IPS DF 6.9 (cell line): ENCODE results near the gene CHST11.

Experiments used
- DNase-seq: peaks from one replicate; pipeline ENCODE4 v3.0.0-alpha.2; 2013; ENCODE audit warnings: low read depth, low spot score
- H3K27ac ChIP-seq: one replicate; pipeline ENCODE4 v1.5.1; 2013; ENCODE audit warnings: low read length, control low read depth
- H3K27me3 ChIP-seq: 2 replicates; pipeline ENCODE4 v1.6.1; 2013; ENCODE audit warnings: mild to moderate bottlenecking, low read length; ENCODE audit not compliant: control insufficient read depth, insufficient read depth
- H3K36me3 ChIP-seq: 2 replicates; pipeline ENCODE4 v1.6.1; 2013; ENCODE audit warnings: low read length; ENCODE audit not compliant: control insufficient read depth, insufficient read depth
- H3K4me1 ChIP-seq: 2 replicates; pipeline ENCODE4 v1.6.1; 2013; ENCODE audit warnings: low read length; ENCODE audit not compliant: control insufficient read depth, insufficient read depth
- H3K4me3 ChIP-seq: 2 replicates; pipeline ENCODE4 v1.5.1; 2013; ENCODE audit warnings: mild to moderate bottlenecking, low read length
- H3K9me3 ChIP-seq: 2 replicates; pipeline ENCODE4 v1.6.1; 2013; ENCODE audit warnings: low read length, inconsistent platforms; ENCODE audit not compliant: control insufficient read depth, insufficient read depth
- WGBS: extraction: QIAGEN DNeasy Blood & Tissue Kit; methylation state at CpG from one replicate; pipeline ENCODE4 v1.1.7; 2013; ENCODE audit warnings: mixed read lengths, missing lambda C conversion rate; ENCODE audit not compliant: insufficient read length, insufficient coverage; 5-methylcytosine and 5-hydroxymethylcytosine counted together

The CHST11 gene

DNA sequence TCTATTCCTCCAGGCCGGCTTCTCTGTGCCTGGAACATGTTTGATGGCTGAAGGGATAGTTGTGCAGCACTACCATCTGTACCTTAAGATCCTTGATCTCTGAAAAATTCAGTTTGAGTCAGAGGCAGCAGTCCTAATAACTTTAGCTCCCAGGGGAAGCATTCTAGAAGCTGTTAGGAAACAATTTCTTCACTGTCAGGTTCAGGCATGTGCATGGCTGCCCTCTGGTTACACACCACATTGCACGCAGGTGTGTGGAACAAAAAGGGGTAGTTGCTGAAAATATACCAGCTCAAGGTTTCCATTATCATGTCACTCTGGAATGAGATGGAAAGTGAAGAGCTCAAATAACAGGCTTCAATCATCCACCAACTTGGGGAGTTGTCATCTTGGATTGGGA is 80.1 kb downstream of the CHST11 start:
- no peaks in the 10 kb centered on the region for H3K27me3 ChIP-seq
- H3K4me1 ChIP-seq: peaks cover 2% of the 10 kb centered on the region; the same call in 1 of the 2 replicates
- H3K4me3 ChIP-seq: no peak overlapping the region
- H3K9me3 ChIP-seq: no peaks in the 10 kb centered on the region
- DNase-seq: no peak
- no peak overlapping the region for H3K27ac ChIP-seq
- H3K36me3 ChIP-seq: no peaks in the 10 kb centered on the region
- no CpG with 5 or more reads among the region's 2 CpGs for WGBS

DNA sequence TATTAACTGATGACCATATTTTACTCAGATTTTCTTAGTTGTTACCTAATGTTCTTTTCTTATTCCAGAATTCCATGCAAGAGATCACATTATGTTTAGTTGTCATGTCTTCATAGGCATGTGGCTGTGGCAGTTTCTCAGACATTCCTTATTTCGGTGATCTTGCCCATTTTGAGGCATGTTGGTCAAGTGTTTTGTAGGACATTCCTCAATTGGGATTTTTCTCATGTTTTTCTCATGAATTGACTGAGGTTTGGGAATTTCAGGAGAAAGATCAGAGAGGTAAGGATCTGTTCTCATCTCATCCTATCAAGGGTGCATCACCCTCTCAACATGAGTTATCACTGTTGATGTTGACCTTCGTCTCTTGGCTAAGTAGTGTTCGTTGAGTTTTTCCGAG is 81.3 kb downstream of the CHST11 start:
- no peak for DNase-seq
- Histone ChIP-seq H3K4me3 (no peak overlapping the region), H3K4me1 (peaks cover 2% of the 10 kb centered on the region; the same call in 1 of the 2 replicates), H3K27ac (no peak overlapping the region), H3K36me3 (no peaks in the 10 kb centered on the region), H3K9me3 (no peaks in the 10 kb centered on the region), H3K27me3 (no peaks in the 10 kb centered on the region)
- no CpG with 5 or more reads among the region's 4 CpGs for WGBS

DNA sequence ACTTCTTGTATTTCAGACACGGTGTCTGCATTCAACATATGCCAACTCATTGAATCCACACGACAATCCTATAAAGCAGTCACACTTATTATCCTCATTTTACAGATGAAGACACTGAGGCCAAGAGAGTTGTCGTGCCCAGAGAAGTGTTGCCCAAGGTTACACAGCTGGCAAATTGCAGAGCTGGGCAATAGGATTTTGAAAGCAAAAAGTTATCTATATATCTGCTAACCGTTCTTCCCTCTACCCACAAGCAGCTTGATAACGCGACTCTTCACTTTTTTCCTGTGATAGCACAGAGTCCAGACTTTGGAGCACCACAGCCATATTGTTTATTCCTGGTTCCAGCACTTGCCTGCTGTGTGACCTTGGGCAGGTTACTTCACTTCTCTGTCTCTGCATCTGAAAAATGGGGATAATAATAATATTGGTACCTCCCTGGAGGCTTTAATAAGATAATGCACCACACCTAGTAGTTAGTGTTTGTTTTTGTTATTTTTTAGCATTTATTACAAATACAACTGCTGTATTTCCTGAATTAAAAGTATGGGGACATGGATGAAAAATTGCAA is 82.2 kb downstream of the CHST11 start:
- no peak overlapping the region for H3K4me3 ChIP-seq
- no peaks in the 10 kb centered on the region for H3K36me3 ChIP-seq
- peaks cover 2% of the 10 kb centered on the region; the same call in 1 of the 2 replicates for H3K4me1 ChIP-seq
- no peaks in the 10 kb centered on the region for H3K9me3 ChIP-seq
- WGBS: no CpG with 5 or more reads among the region's 6 CpGs
- H3K27ac ChIP-seq: no peak overlapping the region
- no peak for DNase-seq
- H3K27me3 ChIP-seq: no peaks in the 10 kb centered on the region

DNA sequence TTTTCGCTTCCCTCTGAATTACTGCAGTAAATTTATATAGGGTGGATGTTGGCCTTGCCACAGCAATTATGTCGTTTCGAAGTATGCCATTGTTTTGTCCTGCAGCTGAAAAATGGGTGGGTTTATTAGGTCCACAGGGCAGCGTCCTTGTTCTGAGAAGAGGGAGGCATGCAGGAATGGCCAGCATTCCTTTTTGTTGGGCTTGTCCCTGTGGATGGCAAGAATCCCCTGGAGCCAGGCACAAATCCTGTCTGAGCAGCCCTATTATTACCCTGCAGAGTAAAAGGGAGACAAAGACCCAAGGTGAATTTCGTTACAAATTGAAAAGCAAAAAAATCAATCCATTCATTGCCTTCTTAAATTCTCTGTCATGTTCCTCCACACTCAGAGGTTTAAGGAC is 88.1 kb downstream of the CHST11 start:
- H3K27me3 ChIP-seq: no peaks in the 10 kb centered on the region
- H3K36me3 ChIP-seq: no peaks in the 10 kb centered on the region
- H3K9me3 ChIP-seq: no peaks in the 10 kb centered on the region
- WGBS: no CpG with 5 or more reads among the region's 5 CpGs
- no peak for DNase-seq
- H3K27ac ChIP-seq: no peak overlapping the region
- H3K4me3 ChIP-seq: no peak overlapping the region
- H3K4me1 ChIP-seq: peaks cover 1% of the 10 kb centered on the region; the same call in 1 of the 2 replicates

DNA sequence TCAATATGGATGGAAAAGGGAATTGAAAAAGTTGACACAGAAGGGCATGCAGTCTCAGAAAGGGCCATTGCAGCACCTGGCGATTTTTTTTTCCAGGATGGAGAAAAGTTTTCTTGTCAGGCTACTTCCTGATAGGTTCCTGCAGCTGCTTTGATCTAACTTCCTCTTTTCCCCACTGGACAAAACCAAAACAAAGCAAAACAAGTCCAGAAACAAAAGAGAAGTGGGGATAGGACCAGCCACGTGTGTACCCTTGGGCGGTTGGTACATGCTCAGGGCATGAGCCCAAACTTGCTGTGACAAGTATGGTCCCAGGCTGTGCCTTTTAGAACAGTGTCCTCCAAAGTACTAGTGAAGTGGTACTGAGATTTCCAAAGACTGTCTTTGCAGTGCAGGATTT is 89.8 kb downstream of the CHST11 start:
- no peak for DNase-seq
- Histone ChIP-seq H3K9me3 (no peaks in the 10 kb centered on the region), H3K27me3 (no peaks in the 10 kb centered on the region), H3K4me3 (no peak overlapping the region), H3K4me1 (peaks cover 1% of the 10 kb centered on the region; the same call in 1 of the 2 replicates), H3K36me3 (no peaks in the 10 kb centered on the region), H3K27ac (no peak overlapping the region)
- WGBS: no CpG with 5 or more reads among the region's 3 CpGs

DNA sequence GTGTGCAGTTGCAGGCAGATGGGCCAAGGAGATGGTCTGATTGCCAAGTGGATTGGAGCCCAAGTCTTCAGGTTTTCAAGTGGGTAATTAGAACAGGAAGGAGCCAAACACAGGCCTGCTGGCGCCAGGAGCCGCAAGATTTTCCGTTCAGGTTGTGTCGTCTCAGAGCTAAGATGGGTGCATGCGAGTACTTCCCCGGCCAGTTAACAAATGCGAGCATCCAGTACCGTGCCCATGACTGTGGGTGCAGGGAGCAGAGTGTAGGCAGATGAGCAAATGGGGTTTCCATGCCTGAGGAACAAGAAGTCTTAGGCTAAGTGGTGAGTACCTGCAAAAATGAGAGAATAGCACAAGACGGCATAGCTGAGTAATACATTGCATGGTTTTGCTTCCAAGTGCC is 90.5 kb downstream of the CHST11 start:
- Histone ChIP-seq H3K27me3 (no peaks in the 10 kb centered on the region), H3K4me3 (no peak overlapping the region), H3K36me3 (no peaks in the 10 kb centered on the region), H3K4me1 (peaks cover 1% of the 10 kb centered on the region; the same call in 1 of the 2 replicates), H3K27ac (no peak overlapping the region), H3K9me3 (no peaks in the 10 kb centered on the region)
- DNase-seq: no peak
- no CpG with 5 or more reads among the region's 9 CpGs for WGBS

DNA sequence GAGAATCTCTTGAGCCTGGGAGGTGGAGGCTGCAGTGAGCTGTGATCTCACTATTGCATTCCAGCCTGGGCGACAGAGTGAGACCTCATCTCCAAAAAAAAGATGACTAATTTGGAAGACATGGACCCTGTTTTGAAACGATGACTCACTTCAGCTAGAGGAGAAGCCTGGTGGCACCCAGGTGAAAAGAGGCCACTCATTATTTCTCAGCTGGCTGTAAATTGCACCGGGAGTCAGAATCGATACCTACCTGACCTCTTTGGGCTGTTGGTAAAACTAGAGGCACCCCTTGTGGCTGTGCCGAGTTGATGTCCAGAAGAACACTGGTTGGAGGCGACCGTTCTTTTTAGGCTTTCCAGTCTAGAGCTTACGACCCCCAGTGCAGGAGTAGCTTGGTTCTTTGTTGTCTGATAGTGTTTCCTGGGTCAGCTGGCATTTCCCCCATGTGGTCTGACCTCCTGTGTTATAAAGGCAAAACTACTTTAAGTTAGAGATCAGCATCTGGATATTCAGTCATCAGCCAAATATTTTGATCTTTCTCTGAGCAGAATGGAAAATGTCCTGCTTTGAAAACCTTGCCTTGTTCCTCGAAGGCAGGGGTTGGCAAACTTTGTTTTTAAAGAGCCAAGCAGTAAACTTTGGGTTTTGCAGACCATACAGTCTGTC is 93.2 kb downstream of the CHST11 start:
- DNase-seq: no peak
- Histone ChIP-seq H3K27me3 (no peaks in the 10 kb centered on the region), H3K36me3 (no peaks in the 10 kb centered on the region), H3K4me1 (peaks cover 1% of the 10 kb centered on the region; the same call in 1 of the 2 replicates), H3K27ac (no peak overlapping the region), H3K9me3 (peaks cover 2% of the 10 kb centered on the region; the same call in 1 of the 2 replicates), H3K4me3 (no peak overlapping the region)
- no CpG with 5 or more reads among the region's 9 CpGs for WGBS

DNA sequence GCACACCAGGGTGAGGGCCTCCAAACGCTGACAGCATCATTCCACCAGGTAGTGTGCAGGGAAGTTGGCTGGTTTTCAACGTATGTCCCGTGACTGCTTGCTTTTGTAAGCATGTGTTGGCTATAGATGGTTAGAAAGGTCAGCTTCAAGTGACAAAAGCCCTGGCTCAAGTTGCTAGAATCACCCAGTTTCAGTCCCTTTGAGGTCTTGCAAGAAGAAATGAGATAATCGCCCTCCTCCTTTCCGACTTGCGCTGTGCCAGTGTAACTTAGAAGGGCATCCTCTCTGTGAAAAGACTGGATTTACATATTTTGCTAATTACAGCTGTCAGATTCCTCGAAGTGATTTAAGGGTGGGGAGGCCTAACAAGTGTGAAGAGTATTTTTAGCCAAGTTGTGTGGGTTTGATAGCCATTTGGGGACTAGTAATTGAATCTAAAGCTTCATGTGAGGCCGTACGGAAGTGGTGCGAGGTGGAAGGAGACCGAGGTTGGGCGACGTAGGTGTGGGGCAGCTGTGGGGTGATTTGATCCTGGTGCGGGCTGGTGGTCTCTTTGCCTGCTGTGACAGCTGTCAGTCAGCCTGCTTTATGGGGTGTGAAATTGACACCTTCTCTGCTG is 94.7 kb downstream of the CHST11 start:
- no peak overlapping the region for H3K4me3 ChIP-seq
- no peaks in the 10 kb centered on the region for H3K27me3 ChIP-seq
- no peak for DNase-seq
- no peaks in the 10 kb centered on the region for H3K36me3 ChIP-seq
- no peaks in the 10 kb centered on the region for H3K4me1 ChIP-seq
- WGBS: 100% methylated on average over 3 of the region's 14 CpGs
- peaks cover 2% of the 10 kb centered on the region; the same call in 1 of the 2 replicates for H3K9me3 ChIP-seq
- H3K27ac ChIP-seq: no peak overlapping the region

DNA sequence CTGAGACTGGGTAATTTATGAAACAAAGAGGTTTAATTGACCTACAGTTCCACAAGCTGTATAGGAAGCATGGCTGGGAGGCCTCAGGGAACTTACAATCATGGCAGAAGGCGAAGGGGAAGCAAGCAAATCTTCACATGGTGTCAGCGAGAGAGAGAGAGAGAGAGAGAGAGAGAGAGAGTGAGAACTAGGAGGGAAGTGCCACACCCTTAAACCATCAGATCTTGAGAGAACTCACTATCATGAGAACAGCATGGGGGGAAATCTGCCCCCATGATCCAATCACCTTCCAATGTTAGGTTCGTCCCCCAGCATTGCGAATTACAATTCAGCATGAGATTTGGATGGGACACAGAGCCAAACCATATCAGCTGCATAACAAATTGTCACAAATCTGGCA is 96.7 kb downstream of the CHST11 start:
- Histone ChIP-seq H3K27me3 (no peaks in the 10 kb centered on the region), H3K4me1 (peaks cover 2% of the 10 kb centered on the region; the same call in 1 of the 2 replicates), H3K9me3 (peaks cover 2% of the 10 kb centered on the region; the same call in 1 of the 2 replicates), H3K36me3 (no peaks in the 10 kb centered on the region), H3K27ac (no peak overlapping the region), H3K4me3 (no peak overlapping the region)
- DNase-seq: no peak
- WGBS: no CpG with 5 or more reads among the region's 4 CpGs

DNA sequence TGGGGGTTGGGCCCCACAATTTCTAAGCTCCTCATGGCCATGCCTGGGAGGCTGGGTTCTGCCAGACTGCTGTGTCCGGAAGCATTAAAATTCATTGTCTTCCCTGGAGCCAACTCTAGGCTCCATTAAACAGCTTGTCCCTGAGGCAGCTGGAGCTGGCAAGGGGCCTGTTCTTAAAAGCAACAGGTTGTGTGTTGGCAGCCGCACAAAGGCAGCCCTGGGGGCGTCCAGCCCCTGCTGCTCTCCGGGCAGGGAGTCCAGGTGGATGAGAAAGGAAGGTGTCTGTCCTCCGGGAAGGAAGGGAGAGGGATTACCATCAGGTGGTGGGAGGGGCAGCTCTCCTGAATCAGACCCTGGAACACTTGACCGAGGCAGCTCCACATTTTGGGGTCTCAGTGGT is 98.9 kb downstream of the CHST11 start:
- DNase-seq: no peak
- WGBS: no CpG with 5 or more reads among the region's 6 CpGs
- Histone ChIP-seq H3K4me1 (peaks cover 2% of the 10 kb centered on the region; the same call in 1 of the 2 replicates), H3K9me3 (peaks cover 2% of the 10 kb centered on the region; the same call in 1 of the 2 replicates), H3K4me3 (no peak overlapping the region), H3K27me3 (no peaks in the 10 kb centered on the region), H3K36me3 (no peaks in the 10 kb centered on the region), H3K27ac (no peak overlapping the region)
